Measurements from ENCODE around the gene POLR1E. TPM values are rescaled to one million over a fixed set of nuclear protein-coding genes. Genes with fewer than 3 reads are reported as not detected.
A peak's percentile ranks its signal among the peaks of the same experiment; 100 is the strongest.

POLR1E gene
- total RNA-seq, 1 experiment from 2014 or later, result 39.8 TPM

DNA sequence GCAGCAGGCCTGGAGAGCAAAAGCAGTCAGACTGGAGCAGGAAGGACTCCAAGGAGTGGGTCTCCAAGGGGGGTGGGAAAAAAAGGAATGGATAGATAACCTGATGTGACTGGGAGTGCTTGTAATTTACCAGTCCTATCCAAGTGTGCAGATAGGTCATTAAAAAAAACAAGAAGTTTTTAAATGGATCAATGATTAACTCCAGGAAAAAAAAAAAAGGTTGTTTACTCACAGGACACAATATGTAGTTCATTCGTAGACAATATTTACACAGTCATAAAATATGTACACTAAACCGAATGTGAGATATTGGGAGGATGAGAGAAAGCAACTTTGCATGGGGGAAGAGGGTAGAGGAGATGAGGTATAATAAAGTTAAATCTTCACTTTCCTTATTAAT, 40.9 kb upstream of the POLR1E start:
- Histone ChIP-seq H3K4me1 (ENCODE audit: low read length) (peaks cover 7% of the 10 kb centered on the region), H3K9me2 (replicated peaks; ENCODE audit: insufficient read depth, low read length) (no peaks in the 10 kb centered on the region), H3K9ac (ENCODE audit: low read length) (no peak overlapping the region), H4K20me1 (ENCODE audit: insufficient read depth, low read depth, low read length) (no peaks in the 10 kb centered on the region), H3K4me2 (ENCODE audit: low read depth, low read length, poor library complexity, severe bottlenecking) (no peak overlapping the region), H3K9me3 (ENCODE audit: low read length) (no peaks in the 10 kb centered on the region), H3K27me3 (ENCODE audit: low read length) (no peaks in the 10 kb centered on the region), H3K36me3 (ENCODE audit: insufficient read depth, low read length) (peaks cover 12% of the 10 kb centered on the region; the same call in 1 of the 2 replicates), H3K4me3 (ENCODE audit: low read length) (no peak overlapping the region), H3K27ac (ENCODE audit: low read length) (no peak overlapping the region), H2AFZ (ENCODE audit: low read length) (no peak overlapping the region), H3K79me2 (ENCODE audit: low read length) (peaks cover 67% of the 10 kb centered on the region)
- DNase-seq, result no peak

- H3K9ac ChIP-seq (ENCODE audit: low read length), result no peak overlapping the region
- no peak for DNase-seq
- no peak overlapping the region for H3K4me2 ChIP-seq (ENCODE audit: low read depth, low read length, poor library complexity, severe bottlenecking)
- no peaks in the 10 kb centered on the region for H3K9me3 ChIP-seq (ENCODE audit: low read length)
- H3K27ac ChIP-seq (ENCODE audit: low read length), result no peak overlapping the region
- H4K20me1 ChIP-seq (ENCODE audit: insufficient read depth, low read depth, low read length), result no peaks in the 10 kb centered on the region
- H3K4me3 ChIP-seq (ENCODE audit: low read length), result no peak overlapping the region
- no peaks in the 10 kb centered on the region for H3K9me2 ChIP-seq (replicated peaks; ENCODE audit: insufficient read depth, low read length)
- H3K79me2 ChIP-seq (ENCODE audit: low read length), result peaks cover 76% of the 10 kb centered on the region
- no peak overlapping the region for H2AFZ ChIP-seq (ENCODE audit: low read length)
- no peaks in the 10 kb centered on the region for H3K27me3 ChIP-seq (ENCODE audit: low read length)
- peaks cover 11% of the 10 kb centered on the region; the same call in 1 of the 2 replicates for H3K36me3 ChIP-seq (ENCODE audit: insufficient read depth, low read length)
- H3K4me1 ChIP-seq (ENCODE audit: low read length), result peaks cover 15% of the 10 kb centered on the region
Observed at GRCh38 chr9:37445832-37446231, 39.9 kb upstream of the POLR1E start.

DNA sequence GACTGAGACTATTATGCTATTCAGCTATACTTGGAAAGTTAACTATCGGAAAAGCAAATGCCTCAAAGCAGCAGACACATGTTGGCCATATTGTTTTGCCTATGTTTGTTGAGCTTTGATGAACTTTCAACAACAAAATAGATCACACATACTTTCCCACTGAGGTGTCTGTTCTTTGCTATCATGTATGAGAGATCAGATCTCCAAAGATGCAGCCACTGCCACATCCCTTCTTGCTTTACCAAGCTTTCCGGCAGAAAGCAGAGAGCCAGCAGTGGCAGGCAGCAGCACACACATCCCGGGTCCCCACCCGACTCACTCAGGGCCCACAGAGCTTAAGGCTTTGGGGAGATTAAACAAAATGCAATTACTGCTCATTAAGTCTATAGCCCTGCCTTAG, 39.3 kb upstream of the POLR1E start:
- Histone ChIP-seq H3K27me3 (ENCODE audit: low read length) (no peaks in the 10 kb centered on the region), H2AFZ (ENCODE audit: low read length) (no peak overlapping the region), H3K36me3 (ENCODE audit: insufficient read depth, low read length) (peaks cover 8% of the 10 kb centered on the region; the same call in 1 of the 2 replicates), H3K9me2 (replicated peaks; ENCODE audit: insufficient read depth, low read length) (no peaks in the 10 kb centered on the region), H3K79me2 (ENCODE audit: low read length) (peaks cover 81% of the 10 kb centered on the region), H3K4me1 (ENCODE audit: low read length) (peaks cover 21% of the 10 kb centered on the region), H3K4me2 (ENCODE audit: low read depth, low read length, poor library complexity, severe bottlenecking) (no peak overlapping the region), H4K20me1 (ENCODE audit: insufficient read depth, low read depth, low read length) (no peaks in the 10 kb centered on the region), H3K9ac (ENCODE audit: low read length) (no peak overlapping the region), H3K4me3 (ENCODE audit: low read length) (no peak overlapping the region), H3K9me3 (ENCODE audit: low read length) (no peaks in the 10 kb centered on the region), H3K27ac (ENCODE audit: low read length) (no peak overlapping the region)
- DNase-seq, result no peak

DNA sequence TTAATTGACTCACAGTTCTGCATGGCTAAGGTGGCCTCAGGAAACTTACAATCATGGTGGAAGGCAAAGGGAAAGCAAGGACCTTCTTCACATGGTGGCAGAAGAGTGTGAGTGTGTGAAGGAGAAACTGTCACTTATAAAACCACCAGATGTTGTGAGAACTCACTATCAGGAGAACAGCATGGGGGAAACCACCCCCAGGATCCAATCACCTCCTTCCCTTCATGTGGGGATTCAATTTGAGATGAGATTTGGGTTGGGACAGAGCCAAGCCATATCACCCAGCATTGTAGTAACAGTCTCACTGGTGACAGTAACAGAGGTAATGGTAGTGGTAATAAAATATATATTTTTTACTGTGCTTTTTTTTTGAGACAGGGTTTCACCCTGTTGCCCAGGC, 38.6 kb upstream of the POLR1E start:
- Histone ChIP-seq H3K9me3 (ENCODE audit: low read length) (no peaks in the 10 kb centered on the region), H3K9ac (ENCODE audit: low read length) (no peak overlapping the region), H3K27ac (ENCODE audit: low read length) (no peak overlapping the region), H3K36me3 (ENCODE audit: insufficient read depth, low read length) (peaks cover 6% of the 10 kb centered on the region; the same call in 1 of the 2 replicates), H3K27me3 (ENCODE audit: low read length) (no peaks in the 10 kb centered on the region), H3K4me1 (ENCODE audit: low read length) (peaks cover 28% of the 10 kb centered on the region), H3K79me2 (ENCODE audit: low read length) (peaks cover 88% of the 10 kb centered on the region), H3K4me2 (ENCODE audit: low read depth, low read length, poor library complexity, severe bottlenecking) (no peak overlapping the region), H4K20me1 (ENCODE audit: insufficient read depth, low read depth, low read length) (no peaks in the 10 kb centered on the region), H3K4me3 (ENCODE audit: low read length) (no peak overlapping the region), H2AFZ (ENCODE audit: low read length) (no peak overlapping the region), H3K9me2 (replicated peaks; ENCODE audit: insufficient read depth, low read length) (no peaks in the 10 kb centered on the region)
- DNase-seq, result no peak

DNA sequence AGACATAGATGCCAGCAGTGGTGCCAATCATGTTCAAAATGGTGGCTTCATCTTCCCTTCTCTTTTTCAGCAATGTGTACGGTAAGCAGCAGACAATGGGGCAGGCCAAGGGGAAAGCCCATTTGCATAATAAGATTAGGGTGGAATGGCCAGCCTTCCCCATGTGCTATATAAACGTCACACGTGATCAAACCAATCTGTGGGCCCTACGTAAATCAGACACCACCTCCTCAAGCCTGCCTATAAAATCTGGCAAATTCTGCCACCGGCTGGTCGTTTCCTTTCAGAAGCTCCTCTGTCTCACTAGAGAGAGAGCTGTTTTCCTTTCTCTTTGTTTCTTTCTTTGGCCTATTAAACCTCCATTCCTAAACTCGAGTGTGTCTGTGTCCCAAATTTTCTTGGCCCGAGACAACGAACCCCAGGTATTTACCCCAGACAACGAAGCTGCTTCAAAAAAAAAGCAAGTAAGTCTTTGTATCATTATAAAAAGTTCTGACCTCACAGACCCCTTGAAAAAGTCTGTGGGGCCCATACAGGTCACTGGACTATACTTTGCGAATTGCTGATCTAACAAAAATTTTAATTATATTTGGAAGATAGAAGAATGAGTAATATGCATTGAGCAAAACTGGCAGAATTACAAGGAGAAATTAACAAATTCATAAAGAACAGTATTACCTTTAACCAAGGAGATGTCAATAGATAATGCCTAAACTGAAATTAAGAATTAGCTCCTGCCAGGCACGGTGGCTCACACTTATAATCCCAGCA, 35.7 kb upstream of the POLR1E start:
- H3K9me3 ChIP-seq (ENCODE audit: low read length), result no peaks in the 10 kb centered on the region
- no peak overlapping the region for H2AFZ ChIP-seq (ENCODE audit: low read length)
- peak; percentile 92 for DNase-seq
- peaks cover 93% of the 10 kb centered on the region for H3K79me2 ChIP-seq (ENCODE audit: low read length)
- 0 out of 2 replicates have a peak, but pooled peaks cover 5% of the 10 kb centered on the region for H4K20me1 ChIP-seq (ENCODE audit: insufficient read depth, low read depth, low read length)
- no peak overlapping the region for H3K4me3 ChIP-seq (ENCODE audit: low read length)
- H3K4me2 ChIP-seq (ENCODE audit: low read depth, low read length, poor library complexity, severe bottlenecking), result peak overlapping the region; percentile 24
- no peak overlapping the region for H3K9ac ChIP-seq (ENCODE audit: low read length)
- H3K36me3 ChIP-seq (ENCODE audit: insufficient read depth, low read length), result peaks cover 6% of the 10 kb centered on the region; the same call in 1 of the 2 replicates
- no peaks in the 10 kb centered on the region for H3K27me3 ChIP-seq (ENCODE audit: low read length)
- peaks cover 57% of the 10 kb centered on the region for H3K4me1 ChIP-seq (ENCODE audit: low read length)
- H3K27ac ChIP-seq (ENCODE audit: low read length), result peak overlapping the region; percentile 37; the same call in 1 of the 2 replicates
- no peaks in the 10 kb centered on the region for H3K9me2 ChIP-seq (replicated peaks; ENCODE audit: insufficient read depth, low read length)

DNA sequence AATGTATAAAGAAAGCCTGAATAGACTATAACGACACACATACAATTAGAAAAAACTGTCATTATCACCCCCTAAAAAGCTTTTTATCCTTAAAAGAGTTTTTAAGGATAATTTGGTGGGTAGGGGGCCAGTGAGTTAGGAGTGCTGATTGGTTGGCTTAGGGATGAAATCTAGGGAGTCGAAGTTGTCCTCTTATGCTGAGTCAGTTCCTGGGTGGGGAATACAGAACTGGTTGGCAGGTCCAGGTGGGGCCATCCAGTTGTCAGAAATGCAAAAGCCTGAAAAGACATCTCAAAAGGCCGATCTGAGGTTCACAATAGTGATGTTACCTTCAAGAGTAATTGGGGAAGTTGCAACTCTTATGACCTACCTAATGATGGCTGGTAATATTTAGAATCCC, 34.1 kb upstream of the POLR1E start:
- H3K4me1 ChIP-seq (ENCODE audit: low read length), result peaks cover 73% of the 10 kb centered on the region
- peak; percentile 62 for DNase-seq
- H3K9me2 ChIP-seq (replicated peaks; ENCODE audit: insufficient read depth, low read length), result no peaks in the 10 kb centered on the region
- H3K4me3 ChIP-seq (ENCODE audit: low read length), result no peak overlapping the region
- peak overlapping the region; percentile 83 for H3K27ac ChIP-seq (ENCODE audit: low read length)
- no peak overlapping the region for H2AFZ ChIP-seq (ENCODE audit: low read length)
- no peak overlapping the region for H3K9ac ChIP-seq (ENCODE audit: low read length)
- H4K20me1 ChIP-seq (ENCODE audit: insufficient read depth, low read depth, low read length), result 0 out of 2 replicates have a peak, but pooled peaks cover 5% of the 10 kb centered on the region
- H3K36me3 ChIP-seq (ENCODE audit: insufficient read depth, low read length), result 0 out of 2 replicates have a peak, but pooled peaks cover 6% of the 10 kb centered on the region
- H3K4me2 ChIP-seq (ENCODE audit: low read depth, low read length, poor library complexity, severe bottlenecking), result peak overlapping the region; percentile 35
- H3K79me2 ChIP-seq (ENCODE audit: low read length), result peaks cover 95% of the 10 kb centered on the region
- no peaks in the 10 kb centered on the region for H3K27me3 ChIP-seq (ENCODE audit: low read length)
- no peaks in the 10 kb centered on the region for H3K9me3 ChIP-seq (ENCODE audit: low read length)

DNA sequence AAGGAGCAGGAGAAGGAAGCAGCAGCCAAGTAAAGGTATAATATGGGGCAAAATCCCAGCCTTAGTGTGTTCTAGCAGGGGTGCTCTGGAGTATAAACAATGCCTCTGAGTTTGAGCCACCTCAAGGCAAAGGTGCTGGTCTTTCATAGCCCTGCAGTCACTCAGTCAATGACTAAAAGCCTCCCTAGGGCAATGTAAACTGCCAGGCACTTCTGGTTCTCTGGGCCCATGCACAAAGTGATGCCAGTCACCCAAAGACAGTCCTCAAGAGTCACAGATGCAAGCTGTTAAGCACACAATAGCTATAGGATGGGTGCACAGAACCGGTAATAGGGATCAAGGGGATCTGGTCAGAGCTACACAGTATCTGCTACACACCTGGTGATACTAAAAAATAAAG, 33.1 kb upstream of the POLR1E start:
- no peaks in the 10 kb centered on the region for H3K9me3 ChIP-seq (ENCODE audit: low read length)
- H3K36me3 ChIP-seq (ENCODE audit: insufficient read depth, low read length), result 0 out of 2 replicates have a peak, but pooled peaks cover 6% of the 10 kb centered on the region
- peak overlapping the region; percentile 35 for H3K4me2 ChIP-seq (ENCODE audit: low read depth, low read length, poor library complexity, severe bottlenecking)
- 0 out of 2 replicates have a peak, but pooled peaks cover 5% of the 10 kb centered on the region for H4K20me1 ChIP-seq (ENCODE audit: insufficient read depth, low read depth, low read length)
- peak; percentile 72 for DNase-seq
- no peak overlapping the region for H2AFZ ChIP-seq (ENCODE audit: low read length)
- no peaks in the 10 kb centered on the region for H3K27me3 ChIP-seq (ENCODE audit: low read length)
- H3K79me2 ChIP-seq (ENCODE audit: low read length), result peaks cover 95% of the 10 kb centered on the region
- peak overlapping the region; percentile 10; the same call in 1 of the 2 replicates for H3K4me3 ChIP-seq (ENCODE audit: low read length)
- peak overlapping the region; percentile 83 for H3K27ac ChIP-seq (ENCODE audit: low read length)
- H3K9me2 ChIP-seq (replicated peaks; ENCODE audit: insufficient read depth, low read length), result no peaks in the 10 kb centered on the region
- peaks cover 83% of the 10 kb centered on the region for H3K4me1 ChIP-seq (ENCODE audit: low read length)
- H3K9ac ChIP-seq (ENCODE audit: low read length), result peak overlapping the region; percentile 37

- Histone ChIP-seq H3K27me3 (ENCODE audit: low read length) (no peaks in the 10 kb centered on the region), H3K4me1 (ENCODE audit: low read length) (peaks cover 95% of the 10 kb centered on the region), H3K36me3 (ENCODE audit: insufficient read depth, low read length) (0 out of 2 replicates have a peak, but pooled peaks cover 2% of the 10 kb centered on the region), H3K9me2 (replicated peaks; ENCODE audit: insufficient read depth, low read length) (no peaks in the 10 kb centered on the region), H3K79me2 (ENCODE audit: low read length) (peaks cover 96% of the 10 kb centered on the region), H3K9me3 (ENCODE audit: low read length) (no peaks in the 10 kb centered on the region), H3K9ac (ENCODE audit: low read length) (no peak overlapping the region), H4K20me1 (ENCODE audit: insufficient read depth, low read depth, low read length) (0 out of 2 replicates have a peak, but pooled peaks cover 5% of the 10 kb centered on the region), H3K27ac (ENCODE audit: low read length) (peak overlapping the region; percentile 83), H2AFZ (ENCODE audit: low read length) (no peak overlapping the region), H3K4me2 (ENCODE audit: low read depth, low read length, poor library complexity, severe bottlenecking) (peak overlapping the region; percentile 35), H3K4me3 (ENCODE audit: low read length) (no peak overlapping the region)
- DNase-seq, result no peak
Observed at GRCh38 chr9:37453827-37454226, 31.9 kb upstream of the POLR1E start.

All from Karpas-422 (cell line).